Natural killer cell (primary cell): ENCODE measurements around the gene C1QC. TPM values are rescaled to one million over a fixed set of nuclear protein-coding genes. Genes with fewer than 3 reads are reported as not detected.

Source experiments
- ATAC-seq, 3 donors: fragments of 150-1000 bp in 2 of 3; fragments of 200-7000 bp in 1 of 3; cut with Tn5 transposase; 1 replicate in 1 of 3; 2 replicates in 2 of 3; pipeline ENCODE4 v1.10.0; 2021; ENCODE audit warnings: mild to moderate bottlenecking in 2 of 3, moderate library complexity in 2 of 3
- DNase-seq, 2 donors: peaks; one replicate each; pipeline versions ENCODE4 v3.0.0 to v3.0.0-alpha.2; 2013 to 2021; ENCODE audit warnings: mixed read lengths in 1 of 2
- H3K27ac ChIP-seq: one replicate; pipeline ENCODE4 v1.5.1; 2013; ENCODE audit warnings: mild to moderate bottlenecking, low read length
- H3K27me3 ChIP-seq: one replicate; pipeline ENCODE4 v1.6.1; 2013; ENCODE audit warnings: low read length; ENCODE audit not compliant: control insufficient read depth, insufficient read depth
- H3K36me3 ChIP-seq: one replicate; pipeline ENCODE4 v1.6.1; 2013; ENCODE audit warnings: low read length; ENCODE audit not compliant: control insufficient read depth, insufficient read depth
- H3K4me1 ChIP-seq: one replicate; pipeline ENCODE4 v1.6.1; 2013; ENCODE audit warnings: low read length; ENCODE audit not compliant: control insufficient read depth, insufficient read depth
- H3K4me3 ChIP-seq: one replicate; pipeline ENCODE4 v1.5.1; 2013; ENCODE audit warnings: low read length
- H3K9me3 ChIP-seq: one replicate; pipeline ENCODE4 v1.6.1; 2013; ENCODE audit warnings: low read length; ENCODE audit not compliant: control insufficient read depth, insufficient read depth
- H3K27ac Mint-ChIP-seq, 2 donors: one replicate each; pipeline ENCODE4 v1.8.0; 2022; ENCODE audit warnings: mild to moderate bottlenecking in 2 of 2, mixed read lengths in 2 of 2, moderate library complexity in 1 of 2
- H3K27me3 Mint-ChIP-seq, 2 donors: one replicate each; pipeline ENCODE4 v1.8.0; 2022; ENCODE audit warnings: low read depth in 2 of 2, mixed read lengths in 2 of 2
- H3K36me3 Mint-ChIP-seq: one replicate; pipeline ENCODE4 v1.8.0; 2022; ENCODE audit warnings: mixed read lengths
- H3K4me1 Mint-ChIP-seq, 2 donors: one replicate each; pipeline ENCODE4 v1.8.0; 2022; ENCODE audit warnings: mixed read lengths in 2 of 2
- H3K4me3 Mint-ChIP-seq: one replicate; pipeline ENCODE4 v1.8.0; 2022; ENCODE audit warnings: mild to moderate bottlenecking, moderate library complexity, mixed read lengths
- H3K9me3 Mint-ChIP-seq, 2 donors: one replicate each; pipeline ENCODE4 v1.8.0; 2022; ENCODE audit warnings: mixed read lengths in 2 of 2
- WGBS: methylation state at CpG from one replicate; pipeline ENCODE4 v1.1.7; 2013; ENCODE audit warnings: missing lambda C conversion rate; ENCODE audit not compliant: insufficient coverage; 5-methylcytosine and 5-hydroxymethylcytosine counted together
- intact Hi-C: fragments of 100-400 bp; cut with micrococcal nuclease; formaldehyde crosslinking; loops from one replicate; pipeline ENCODE4 v1.14.2; 2022
- total RNA-seq, 4 donors: library from RNA; stranded (reverse); fragments of 120-200 nt in 1 of 4; gene quantifications; one replicate each; pipeline versions ENCODE4 v1.2.3 to v1.2.4, GENCODE V29; 2013 to 2022
- TF ChIP-seq, protein P1 (sequence below): fragments of 200-600 bp; IDR thresholded peaks from one replicate; pipeline ENCODE4 v1.8.0; 2022; ENCODE audit warnings: antibody characterized with exemption

C1QC gene
- total RNA-seq, 3 donors from 2014 or later (not counting 1 experiment from before 2014, with no cell fraction given) = 0.33 TPM; not detected in 2

DNA sequence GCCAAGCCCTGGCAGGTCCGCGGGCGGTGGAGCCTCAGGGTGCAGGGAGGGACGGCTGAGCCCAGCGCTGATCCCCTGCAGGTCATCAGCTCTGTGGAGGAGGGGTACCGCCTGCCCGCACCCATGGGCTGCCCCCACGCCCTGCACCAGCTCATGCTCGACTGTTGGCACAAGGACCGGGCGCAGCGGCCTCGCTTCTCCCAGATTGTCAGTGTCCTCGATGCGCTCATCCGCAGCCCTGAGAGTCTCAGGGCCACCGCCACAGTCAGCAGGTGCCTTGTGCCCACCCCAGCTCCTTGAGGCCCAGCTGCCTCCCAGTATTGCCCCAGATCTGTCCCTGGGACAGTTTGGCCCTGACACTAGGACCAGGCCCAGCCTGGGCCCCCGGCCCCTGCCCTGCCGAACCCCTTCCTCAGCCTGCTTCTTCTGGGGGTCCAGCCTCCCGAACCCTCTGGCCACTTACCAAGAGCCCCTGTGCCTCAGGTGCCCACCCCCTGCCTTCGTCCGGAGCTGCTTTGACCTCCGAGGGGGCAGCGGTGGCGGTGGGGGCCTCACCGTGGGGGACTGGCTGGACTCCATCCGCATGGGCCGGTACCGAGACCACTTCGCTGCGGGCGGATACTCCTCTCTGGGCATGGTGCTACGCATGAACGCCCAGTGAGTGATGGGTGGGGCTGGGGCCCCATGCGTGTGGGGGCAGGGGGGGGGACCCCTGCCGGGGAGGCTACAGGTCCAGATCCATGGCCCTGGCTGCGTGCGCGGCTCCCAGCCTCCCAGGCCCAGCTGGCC lies 42.4 kb upstream of the C1QC start:
- Mint-ChIP-seq H3K9me3 (no peaks in the 10 kb centered on the region), H3K36me3 (no peaks in the 10 kb centered on the region), H3K27ac (no peak overlapping the region), H3K4me3 (no peak overlapping the region), H3K4me1 (no peaks in the 10 kb centered on the region), H3K27me3 (peaks cover 14 to 18% of the 10 kb centered on the region in 2 donors)
- no peak for ATAC-seq
- TF ChIP-seq, protein P1, sequence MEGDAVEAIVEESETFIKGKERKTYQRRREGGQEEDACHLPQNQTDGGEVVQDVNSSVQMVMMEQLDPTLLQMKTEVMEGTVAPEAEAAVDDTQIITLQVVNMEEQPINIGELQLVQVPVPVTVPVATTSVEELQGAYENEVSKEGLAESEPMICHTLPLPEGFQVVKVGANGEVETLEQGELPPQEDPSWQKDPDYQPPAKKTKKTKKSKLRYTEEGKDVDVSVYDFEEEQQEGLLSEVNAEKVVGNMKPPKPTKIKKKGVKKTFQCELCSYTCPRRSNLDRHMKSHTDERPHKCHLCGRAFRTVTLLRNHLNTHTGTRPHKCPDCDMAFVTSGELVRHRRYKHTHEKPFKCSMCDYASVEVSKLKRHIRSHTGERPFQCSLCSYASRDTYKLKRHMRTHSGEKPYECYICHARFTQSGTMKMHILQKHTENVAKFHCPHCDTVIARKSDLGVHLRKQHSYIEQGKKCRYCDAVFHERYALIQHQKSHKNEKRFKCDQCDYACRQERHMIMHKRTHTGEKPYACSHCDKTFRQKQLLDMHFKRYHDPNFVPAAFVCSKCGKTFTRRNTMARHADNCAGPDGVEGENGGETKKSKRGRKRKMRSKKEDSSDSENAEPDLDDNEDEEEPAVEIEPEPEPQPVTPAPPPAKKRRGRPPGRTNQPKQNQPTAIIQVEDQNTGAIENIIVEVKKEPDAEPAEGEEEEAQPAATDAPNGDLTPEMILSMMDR = no peak
- WGBS = 89% methylated on average over 39 of the region's 39 CpGs
- intact Hi-C loops = no loop called here
- no peak overlapping the region for H3K27ac ChIP-seq
- DNase-seq = no peak
- no peaks in the 10 kb centered on the region for H3K36me3 ChIP-seq
- H3K27me3 ChIP-seq = peaks cover 3% of the 10 kb centered on the region
- no peak overlapping the region for H3K4me3 ChIP-seq
- H3K4me1 ChIP-seq = no peaks in the 10 kb centered on the region
- H3K9me3 ChIP-seq = no peaks in the 10 kb centered on the region

DNA sequence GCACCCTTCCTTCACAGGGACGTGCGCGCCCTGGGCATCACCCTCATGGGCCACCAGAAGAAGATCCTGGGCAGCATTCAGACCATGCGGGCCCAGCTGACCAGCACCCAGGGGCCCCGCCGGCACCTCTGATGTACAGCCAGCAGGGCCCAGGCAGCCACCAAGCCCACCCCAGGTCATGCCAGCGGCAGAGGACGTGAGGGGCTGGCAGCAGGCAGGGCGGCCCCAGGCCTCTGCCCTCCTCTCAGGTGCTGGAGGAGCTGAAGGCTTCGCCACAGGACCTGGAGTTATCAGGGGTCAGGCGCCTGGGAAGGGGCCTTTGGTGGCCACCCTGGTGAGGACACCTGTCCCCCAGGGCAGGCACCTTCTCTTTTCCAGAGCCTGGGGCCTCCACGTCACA lies 41.8 kb upstream of the C1QC start:
- Mint-ChIP-seq H3K4me3 (no peak overlapping the region), H3K27me3 (peaks cover 15 to 23% of the 10 kb centered on the region in 2 donors), H3K36me3 (no peaks in the 10 kb centered on the region), H3K9me3 (no peaks in the 10 kb centered on the region), H3K27ac (no peak overlapping the region), H3K4me1 (no peaks in the 10 kb centered on the region)
- no peak overlapping the region for H3K4me3 ChIP-seq
- H3K27me3 ChIP-seq = peaks cover 3% of the 10 kb centered on the region
- DNase-seq (no peak), ATAC-seq (no peak)
- H3K4me1 ChIP-seq = no peaks in the 10 kb centered on the region
- no peaks in the 10 kb centered on the region for H3K36me3 ChIP-seq
- intact Hi-C loops = no loop called here
- WGBS = 88% methylated on average over 12 of the region's 12 CpGs
- no peaks in the 10 kb centered on the region for H3K9me3 ChIP-seq
- TF ChIP-seq, protein P1 = no peak
- H3K27ac ChIP-seq = no peak overlapping the region

DNA sequence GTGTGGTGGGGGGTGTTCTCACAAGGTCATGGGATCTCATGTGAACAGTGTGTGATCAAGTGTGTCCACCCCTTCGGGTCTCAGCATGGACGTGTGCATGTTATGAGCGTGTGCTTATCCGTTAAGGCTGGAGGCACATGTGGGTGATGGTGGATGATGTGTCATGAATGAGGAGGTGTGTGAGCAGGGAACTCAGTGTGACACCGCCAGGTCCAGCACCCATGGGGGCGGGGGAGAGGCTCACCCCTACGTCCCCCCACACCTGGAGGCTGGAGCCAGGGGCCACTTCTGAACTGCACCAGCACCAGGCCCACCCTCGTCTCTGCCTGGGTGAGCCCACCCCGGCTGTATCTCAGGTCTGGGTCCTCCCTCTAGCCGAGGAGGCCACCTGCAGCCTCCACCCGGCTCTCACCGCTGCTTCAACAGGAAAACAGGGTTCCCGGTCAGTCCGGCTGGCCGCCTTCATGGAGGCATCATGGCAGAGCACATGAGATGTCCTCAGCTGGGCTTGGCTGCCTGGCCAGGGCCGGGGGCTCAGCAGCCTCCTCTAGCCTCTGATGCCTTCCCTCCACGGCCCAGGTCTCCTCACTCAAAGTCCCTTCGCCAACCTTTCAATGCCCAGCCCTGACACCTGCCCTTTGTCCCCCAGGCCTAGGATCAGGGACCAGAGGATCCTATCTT lies 41.2 kb upstream of the C1QC start:
- no peak for ATAC-seq
- Histone ChIP-seq H3K4me3 (no peak overlapping the region), H3K4me1 (no peaks in the 10 kb centered on the region), H3K27ac (no peak overlapping the region), H3K9me3 (no peaks in the 10 kb centered on the region), H3K36me3 (no peaks in the 10 kb centered on the region), H3K27me3 (peaks cover 3% of the 10 kb centered on the region)
- Mint-ChIP-seq H3K9me3 (no peaks in the 10 kb centered on the region), H3K4me1 (no peaks in the 10 kb centered on the region), H3K36me3 (no peaks in the 10 kb centered on the region), H3K27me3 (peaks cover 15 to 27% of the 10 kb centered on the region in 2 donors), H3K27ac (no peak overlapping the region), H3K4me3 (no peak overlapping the region)
- WGBS = 83% methylated on average over 18 of the region's 18 CpGs
- intact Hi-C loops = no loop called here
- DNase-seq = no peak
- TF ChIP-seq, protein P1 = no peak
